KOPT-K1 (cell line): ENCODE measurements around the gene SPRING1.

Experiments
- H3K27ac ChIP-seq: fragments of 200-600 bp; sonication (generic); 2 replicates; pipeline ENCODE4 v1.5.1; 2016; ENCODE audit warnings: antibody characterized with exemption, mild to moderate bottlenecking, low read depth, low read length; ENCODE audit not compliant: poor library complexity, severe bottlenecking
- H3K36me3 ChIP-seq: fragments of 200-600 bp; sonication (generic); 2 replicates; pipeline ENCODE4 v1.5.1; 2017; ENCODE audit warnings: antibody characterized with exemption, mild to moderate bottlenecking, low read length, moderate library complexity; ENCODE audit not compliant: insufficient read depth
- H3K9me3 ChIP-seq: fragments of 200-600 bp; sonication (generic); 2 replicates; pipeline ENCODE4 v1.5.1; 2017; ENCODE audit warnings: antibody characterized with exemption, low read length, mild to moderate bottlenecking; ENCODE audit not compliant: insufficient read depth, poor library complexity, severe bottlenecking

The SPRING1 gene

GRCh38 chr12:116689979-116690744, 47.7 kb downstream of the SPRING1 start:
- Histone ChIP-seq H3K36me3 (no peaks in the 10 kb centered on the region), H3K27ac (no peak overlapping the region), H3K9me3 (no peaks in the 10 kb centered on the region)

- Histone ChIP-seq H3K36me3 (no peaks in the 10 kb centered on the region), H3K9me3 (no peaks in the 10 kb centered on the region), H3K27ac (no peak overlapping the region)
Observed at GRCh38 chr12:116689521-116689920, 48.3 kb downstream of the SPRING1 start.
